DMS53 treated with DMSO at 0.1 percent for 48 hours (cell line): ENCODE measurements around the gene HDC.
A peak's percentile ranks its signal among the peaks of the same experiment; 100 is the strongest.

Source experiments
- DNase-seq: peaks from one replicate; lab custom pipeline; 2025; ENCODE audit not compliant: unreplicated experiment; lab: John Stamatoyannopoulos, UW

Gene HDC

DNA sequence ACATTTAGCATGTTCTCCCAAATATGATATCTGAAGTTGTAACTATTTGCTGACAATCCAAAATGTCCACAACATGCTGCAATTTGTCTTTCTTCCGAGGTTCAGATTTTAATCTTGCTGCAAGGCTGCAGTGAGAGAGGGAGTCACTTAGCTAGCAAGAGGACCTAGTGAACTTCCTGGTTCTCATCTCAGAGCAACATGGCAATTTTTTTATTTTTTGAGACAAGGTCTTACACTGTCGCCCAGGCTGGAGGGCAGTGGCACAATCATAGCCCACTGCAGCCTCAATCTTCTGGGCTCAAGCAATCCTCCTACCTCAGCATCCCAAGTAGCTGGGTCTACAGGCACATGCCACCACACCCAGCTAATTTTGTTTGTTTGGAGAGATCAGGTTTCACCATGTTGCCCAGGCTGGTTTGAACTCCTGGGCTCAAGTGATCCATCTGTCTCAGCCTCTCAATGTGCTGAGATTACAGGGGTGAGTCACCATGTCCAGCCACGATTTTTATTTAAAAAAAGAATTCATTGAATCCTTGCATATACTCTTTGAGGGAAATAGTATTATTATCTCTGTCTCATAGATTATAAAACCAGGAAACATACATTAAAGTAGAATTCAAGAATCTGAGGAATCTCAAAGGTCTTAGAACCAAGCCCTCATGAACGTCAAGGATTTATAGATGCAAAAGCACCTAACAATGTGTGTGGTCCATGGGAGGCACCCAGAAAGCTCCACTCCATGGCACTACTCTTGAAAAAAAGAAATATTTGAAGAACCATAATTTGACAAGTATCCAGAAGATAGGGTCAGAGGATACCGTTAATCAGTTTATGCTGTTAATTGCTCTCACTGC, 9.1 kb downstream of the HDC start:
- DNase-seq = peak; percentile 60

DNA sequence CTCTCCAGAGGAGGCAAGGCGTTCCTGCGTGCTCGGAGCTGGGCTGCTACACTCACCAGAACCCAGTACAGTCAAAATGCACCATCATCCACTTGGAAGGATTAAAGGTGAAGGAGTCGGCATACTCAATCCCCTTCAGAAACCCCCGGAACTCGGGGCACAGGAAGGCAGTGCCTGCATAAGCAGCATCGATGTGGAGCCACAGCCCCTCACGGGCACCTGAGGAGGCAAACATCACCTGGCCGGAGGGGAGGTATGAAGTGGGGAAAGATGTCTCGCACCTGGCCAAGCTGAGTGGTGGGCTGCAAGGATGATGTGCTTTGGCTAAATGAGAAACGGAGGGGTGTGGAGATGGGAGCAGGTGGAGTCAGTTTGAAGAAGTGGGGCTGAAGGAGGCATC, 13.0 kb downstream of the HDC start:
- DNase-seq = no peak

DNA sequence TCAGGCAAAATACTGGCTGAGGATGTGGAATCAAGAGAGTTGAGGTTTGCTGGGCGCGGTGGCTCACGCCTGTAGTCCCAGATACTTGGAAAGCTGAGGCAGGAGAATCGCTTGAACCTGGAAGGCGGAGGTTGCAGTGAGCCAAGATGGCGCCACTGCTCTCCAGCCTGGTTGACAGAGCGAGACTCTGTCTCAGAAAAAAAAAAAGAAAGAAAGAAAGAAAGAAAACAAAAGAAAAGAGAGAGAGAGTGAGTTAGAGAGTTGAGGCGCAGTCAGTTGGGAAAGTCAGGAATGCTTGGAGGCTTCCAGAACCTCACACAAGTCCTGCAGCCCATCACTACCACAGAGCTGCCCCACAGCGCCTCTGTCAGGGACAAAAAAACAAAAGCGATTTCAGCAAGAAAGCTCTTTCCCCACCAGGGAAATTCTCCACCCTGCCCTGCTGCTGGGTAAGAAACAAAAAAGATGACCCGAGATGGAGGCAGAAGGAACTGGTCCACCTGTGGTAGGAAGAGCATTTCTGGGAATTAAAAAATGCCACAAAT, 13.8 kb downstream of the HDC start:
- DNase-seq = no peak

DNA sequence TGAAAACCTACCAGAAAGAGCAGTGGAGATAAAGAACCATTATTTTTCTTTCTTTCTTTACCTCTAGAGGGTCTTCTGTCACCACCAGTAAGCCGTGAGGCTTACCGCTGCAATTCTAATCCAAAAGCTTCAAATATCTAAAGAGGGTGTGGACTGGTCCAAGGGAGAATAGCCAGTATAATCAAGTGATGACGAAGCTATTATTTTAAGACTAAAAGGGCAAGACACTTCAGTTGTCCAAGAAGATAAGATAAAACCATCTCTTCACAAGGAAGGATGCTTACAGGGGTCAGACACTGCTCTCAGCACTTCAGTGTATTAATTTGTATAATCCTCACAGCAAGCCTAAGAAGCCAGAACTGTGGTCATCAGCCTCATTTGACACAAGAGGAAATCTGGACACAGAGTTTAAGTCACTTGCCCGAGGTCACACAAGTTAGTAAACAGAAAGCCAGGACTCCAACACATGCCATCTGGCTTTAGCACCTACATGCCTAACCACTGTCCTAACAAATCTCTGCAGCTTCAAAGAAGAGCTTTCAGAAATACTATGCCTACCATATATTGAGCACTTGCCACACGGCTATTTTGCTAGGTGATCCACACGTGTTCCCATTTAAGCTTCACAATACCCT, 14.6 kb downstream of the HDC start:
- DNase-seq = no peak

DNA sequence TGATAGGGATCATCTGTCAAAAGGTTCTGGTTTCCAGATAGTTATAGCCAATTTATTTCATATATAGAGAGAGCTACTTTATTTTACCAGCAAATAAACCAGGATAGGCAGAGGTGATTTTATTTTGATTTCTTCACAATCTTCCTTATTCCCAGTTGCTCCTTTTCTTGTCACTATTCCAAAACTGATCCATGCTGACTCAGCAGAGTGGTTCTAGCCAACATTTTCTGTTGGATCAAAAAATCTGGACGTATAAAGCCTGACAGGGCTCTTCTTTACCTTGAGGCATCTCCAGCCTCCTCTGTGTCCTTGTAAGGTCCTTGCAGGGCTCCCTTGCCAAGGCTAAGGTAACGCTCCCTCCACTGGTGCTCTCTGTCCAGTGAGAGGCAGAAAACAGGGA, 15.8 kb downstream of the HDC start:
- no peak for DNase-seq

DNA sequence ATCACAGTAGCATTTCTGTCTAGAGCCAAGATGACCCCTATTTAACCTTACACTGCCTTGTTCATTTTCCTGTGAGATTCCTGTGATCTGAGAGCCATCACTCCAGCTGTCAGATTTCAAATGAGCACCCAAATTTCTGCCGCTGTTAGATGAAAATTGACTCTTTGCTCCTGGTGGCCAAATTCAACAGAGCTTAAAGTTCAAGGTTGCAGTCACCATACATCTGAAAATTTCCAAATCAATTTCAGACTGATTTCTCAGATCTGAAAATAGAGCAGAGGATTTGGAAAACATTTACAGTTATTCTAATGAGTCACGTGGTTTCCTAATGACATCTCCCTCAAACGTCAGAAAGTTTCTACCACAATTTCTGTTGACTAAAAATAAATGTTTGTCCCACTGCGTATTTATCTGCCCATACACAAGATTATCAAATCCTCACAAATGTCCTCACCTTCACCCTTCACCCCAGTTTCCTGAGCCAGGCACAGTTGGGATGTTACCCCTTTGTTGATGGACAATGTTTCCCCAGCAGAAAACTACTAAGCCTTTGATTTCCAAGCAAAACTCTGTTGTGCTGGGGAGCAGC, 16.4 kb downstream of the HDC start:
- no peak for DNase-seq

DNA sequence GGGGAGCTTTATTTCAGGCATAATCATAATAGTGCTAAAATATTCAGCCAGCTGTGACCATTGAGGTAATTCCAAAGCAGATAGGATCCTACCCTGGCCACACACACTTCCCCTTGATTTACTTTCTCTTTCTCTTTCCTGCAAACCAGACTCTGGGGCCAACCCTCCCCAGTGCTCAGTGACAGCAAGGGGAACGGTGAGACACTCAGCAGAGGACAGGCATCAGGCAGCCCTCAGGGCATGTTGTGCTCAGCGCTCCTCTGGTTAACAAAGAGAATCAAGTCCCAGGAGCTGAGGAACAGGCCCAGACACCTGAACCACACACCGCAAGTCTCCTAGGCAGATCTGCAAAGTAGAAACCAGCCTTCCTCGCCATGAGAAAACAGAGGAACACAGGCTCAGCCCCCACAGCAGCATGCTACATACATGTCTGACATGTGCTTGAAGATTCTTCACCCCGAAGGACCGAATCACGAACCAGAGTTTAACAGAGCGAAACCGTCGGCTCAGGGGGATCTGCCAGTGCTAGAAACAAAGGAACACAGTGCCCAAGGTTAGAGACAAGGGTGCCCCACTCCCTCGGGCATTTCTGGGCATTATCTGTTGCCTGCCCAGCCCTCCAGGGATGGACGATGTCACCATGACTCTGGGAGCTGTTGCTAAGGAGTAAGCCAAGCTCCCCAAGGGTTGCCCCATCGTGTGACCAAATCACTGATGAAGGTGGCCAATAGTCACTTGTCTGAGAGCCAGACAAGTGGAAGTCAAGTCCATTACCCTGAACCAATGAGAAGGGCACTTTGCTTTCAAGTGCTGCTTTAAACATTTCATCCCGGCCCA, 17.5 kb downstream of the HDC start:
- DNase-seq = peak; percentile 3

DNA sequence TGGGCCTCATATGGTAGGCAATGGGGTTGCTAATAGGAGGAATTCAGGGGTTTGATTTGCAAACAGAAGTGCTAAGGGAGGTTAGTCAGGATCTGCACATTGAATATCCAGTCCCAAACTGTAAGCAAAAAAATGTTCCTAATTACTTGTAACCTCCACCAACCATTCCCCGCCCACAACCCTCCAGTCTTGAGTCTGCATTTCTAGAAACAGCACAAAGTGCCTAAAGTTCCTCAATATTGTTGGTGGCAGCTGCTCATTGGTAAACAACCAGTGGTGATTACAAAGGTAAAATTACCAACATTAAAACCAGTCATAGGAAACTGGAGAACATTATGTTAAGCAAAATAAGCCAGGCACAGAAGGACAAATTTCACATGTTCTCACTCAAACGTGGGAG, 18.9 kb downstream of the HDC start:
- no peak for DNase-seq

DNA sequence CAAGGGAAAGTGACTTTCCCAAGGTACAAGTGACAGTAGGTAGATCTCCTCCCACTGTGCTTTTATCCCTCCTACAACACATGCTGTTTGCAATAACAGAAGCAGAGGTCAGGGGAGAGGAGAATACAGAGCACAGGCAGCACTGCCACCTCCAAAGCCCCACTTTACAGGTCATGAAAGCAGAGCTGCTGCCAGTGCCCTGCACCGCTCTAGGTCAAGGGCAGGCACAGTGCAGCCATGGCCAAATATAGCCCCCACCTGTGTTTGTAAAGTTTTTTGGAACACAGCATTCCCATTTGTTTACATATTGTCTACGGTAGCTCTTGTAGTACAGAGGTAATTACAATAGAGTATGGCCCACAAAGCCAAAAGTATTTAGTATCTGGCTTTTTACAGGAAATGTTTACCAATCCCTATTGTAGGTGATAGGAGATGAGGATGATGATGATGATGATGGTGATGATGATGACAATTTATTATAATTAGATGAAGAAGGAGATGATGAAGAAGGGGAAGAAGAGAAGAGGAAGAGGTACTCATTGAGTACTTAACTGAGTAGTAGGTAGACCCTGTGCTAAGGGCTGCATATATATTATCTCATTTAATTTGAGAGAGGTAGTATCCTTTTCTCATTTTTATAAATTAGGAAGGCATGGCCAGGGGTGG, 20.4 kb downstream of the HDC start:
- DNase-seq = no peak

DNA sequence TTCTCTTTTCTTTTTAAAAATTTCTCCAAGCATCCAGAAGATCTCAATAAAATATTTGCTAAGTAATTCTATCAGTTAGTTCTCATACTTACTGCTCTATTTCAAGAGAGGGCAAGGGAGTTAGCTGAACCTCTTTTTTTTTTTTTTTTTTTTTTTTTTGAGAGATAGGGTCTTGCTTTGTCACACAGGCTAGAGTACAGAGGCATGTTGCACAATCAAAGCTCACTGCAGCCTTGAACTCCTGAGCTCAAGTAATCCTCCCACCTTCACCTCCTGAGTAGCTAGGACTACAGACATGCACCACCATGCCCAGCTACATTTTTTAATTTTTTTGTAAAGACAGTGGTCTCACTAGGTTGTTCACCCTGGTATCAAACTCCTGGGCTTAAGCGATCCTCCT, 21.4 kb downstream of the HDC start:
- no peak for DNase-seq

DNA sequence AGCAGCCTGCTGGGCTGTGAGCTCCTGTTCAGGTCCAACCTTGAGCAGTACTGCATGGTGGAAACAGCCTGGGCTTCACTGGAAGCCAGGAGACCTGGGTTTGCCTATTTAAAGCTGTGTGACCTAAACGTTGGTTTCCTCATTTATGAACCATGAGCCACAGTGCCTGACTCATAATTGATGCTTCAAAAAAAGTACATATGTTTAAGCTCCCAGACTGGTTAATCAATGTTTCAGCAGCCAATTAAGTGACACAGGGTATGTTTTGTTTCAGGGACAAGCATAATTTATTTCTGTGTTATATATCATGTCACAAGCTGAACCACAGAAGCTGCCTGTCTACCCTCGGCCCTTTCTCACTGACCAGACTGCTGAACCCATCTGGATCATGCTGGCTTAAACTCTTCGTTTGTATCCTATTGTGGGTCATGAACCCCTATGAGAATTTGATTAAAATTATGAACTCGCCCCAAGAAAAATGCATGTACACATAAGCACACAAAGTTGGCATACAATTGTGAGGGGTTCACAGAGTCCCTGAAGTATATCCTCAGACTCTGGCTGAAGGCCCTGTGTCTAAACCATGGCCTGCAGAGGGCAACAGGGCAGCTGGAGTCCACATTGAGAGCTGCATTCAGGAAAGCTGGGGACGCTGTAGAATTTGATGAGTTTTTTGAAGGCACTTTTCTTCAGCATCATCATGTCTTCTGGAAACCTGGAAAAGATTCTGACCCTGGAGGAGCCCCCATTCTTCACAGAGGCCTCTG, 23.7 kb downstream of the HDC start:
- DNase-seq = no peak

DNA sequence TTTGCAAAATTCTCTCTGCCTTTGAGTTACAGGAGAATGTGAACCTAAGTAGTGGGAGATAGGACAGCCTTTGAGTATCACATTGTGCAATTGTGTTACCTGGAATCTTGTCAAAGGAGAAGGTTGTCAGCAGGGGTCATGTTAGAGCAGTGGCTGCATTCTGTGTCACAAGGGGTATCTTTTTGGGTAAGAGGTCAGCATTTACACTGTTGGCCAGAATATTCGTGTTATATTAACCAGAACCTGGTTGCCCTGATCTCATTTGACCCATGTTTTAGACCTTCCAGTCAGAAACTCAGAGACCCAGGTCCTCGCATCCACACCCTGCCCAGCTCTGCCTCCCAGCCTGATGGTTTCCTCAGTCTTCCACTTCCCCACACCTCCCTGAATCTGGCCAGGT, 27.3 kb downstream of the HDC start:
- DNase-seq = no peak

DNA sequence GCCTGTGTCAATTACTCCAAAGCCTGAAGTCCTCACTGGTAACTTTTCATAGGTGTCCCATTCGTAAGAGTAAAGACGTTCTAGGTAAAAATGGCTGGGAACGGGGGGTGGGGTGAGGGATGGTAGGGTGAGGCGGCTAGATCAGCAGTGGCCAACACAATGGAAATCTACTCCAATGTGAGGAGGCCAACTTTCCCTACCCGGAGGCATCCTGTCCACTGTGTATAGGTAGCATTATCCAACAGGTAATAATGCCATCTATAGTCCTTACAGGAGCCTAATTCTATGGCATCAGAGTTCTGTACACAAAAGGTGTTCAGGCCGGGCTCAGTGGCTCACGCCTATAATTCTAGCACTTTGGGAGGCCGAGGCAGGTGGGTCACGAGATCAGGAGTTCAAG, 29.1 kb downstream of the HDC start:
- no peak for DNase-seq

DNA sequence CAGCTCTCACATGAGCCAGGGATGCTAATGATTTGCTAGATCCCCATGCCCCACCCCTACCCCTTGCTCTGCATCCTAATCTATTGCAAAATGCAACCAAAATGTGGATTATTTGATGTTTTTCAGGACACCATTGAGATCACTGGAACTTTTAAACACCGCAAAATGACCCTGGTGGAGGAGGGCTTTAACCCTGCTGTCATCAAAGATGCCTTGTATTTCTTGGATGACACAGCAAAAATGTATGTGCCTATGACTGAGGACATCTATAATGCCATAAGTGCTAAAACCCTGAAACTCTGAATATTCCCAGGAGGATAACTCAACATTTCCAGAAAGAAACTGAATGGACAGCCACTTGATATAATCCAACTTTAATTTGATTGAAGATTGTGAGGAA, 29.7 kb downstream of the HDC start:
- no peak for DNase-seq

DNA sequence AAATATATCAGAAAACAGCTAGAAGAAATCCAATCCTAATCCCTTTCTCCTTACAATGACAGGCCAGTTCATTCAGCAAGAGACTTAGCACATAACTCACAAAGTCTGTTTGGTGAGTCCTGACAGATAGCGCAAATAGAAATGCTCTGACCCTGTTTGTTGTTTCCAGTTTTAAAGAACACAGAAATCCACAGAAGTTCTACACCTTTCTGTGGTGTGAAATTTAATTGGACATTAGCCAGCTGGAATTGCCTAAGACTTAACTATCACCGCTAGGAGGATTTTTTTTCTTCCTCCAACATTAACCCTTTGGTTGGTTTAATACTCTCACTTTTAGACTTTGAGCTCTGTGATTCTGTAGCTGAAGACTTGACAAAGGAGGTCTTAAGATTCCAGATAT, 30.8 kb downstream of the HDC start:
- no peak for DNase-seq

DNA sequence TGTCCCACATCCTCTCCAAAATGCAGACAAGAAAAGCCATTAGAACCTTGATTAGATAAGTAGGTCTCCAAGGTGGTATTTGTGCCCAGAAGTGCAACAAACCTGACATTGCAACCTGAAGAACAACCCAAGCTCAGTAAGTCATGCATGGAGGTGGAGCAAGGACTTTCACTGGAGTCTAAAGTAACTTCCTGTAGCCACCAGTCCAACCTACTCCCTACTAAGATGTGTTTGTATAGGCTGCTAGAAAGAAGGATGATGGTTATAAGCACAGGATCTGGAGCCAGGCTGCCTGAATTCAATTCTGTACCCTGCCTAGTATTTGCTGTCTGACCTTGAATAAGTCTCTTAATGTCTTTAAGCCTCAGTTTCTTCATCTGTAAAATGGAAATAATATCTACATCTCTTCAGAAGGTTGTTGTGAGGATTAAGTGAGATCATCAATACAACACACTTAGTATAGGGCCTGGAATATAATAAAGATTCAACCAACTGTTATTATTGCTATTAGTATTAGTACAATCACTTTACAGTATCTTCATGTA, 32.3 kb downstream of the HDC start:
- DNase-seq = no peak

DNA sequence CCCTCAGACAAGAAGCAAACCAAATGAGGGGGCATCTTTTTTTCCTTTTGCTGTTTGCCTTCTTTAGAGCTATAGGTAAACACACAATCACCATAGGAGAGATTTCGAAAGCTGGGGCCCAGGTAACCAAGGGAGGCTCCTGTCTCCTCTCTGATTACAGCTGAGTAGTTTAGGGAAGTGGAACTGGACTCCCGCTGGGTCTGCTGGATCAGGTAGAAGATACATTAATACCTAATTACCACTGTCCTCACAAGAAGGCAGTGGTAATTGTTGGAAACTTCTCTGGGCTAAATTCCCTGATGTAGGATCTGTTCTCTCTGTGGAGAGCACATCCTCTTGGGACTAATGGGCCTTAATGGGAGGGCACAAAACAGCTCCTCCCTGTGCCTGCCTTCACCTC, 32.7 kb downstream of the HDC start:
- DNase-seq = no peak

DNA sequence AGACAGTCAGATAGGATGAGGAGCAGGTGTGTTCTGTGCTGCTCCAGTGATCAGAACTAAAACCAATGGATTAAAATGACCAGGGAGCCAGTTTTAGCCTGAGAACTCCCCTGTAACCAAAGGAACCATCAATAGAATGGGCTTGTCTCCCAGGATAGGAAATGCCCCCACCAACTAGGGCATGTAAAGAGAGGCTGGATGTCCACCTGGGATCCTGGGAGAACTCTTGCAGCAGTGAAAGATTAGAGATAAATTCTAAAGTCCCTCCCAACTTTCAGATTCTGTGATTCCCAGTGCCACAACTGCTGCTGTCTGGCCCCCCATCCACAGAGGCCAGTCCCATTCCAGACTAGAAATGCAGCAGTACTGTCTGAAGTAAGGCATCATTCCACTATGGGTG, 33.8 kb downstream of the HDC start:
- DNase-seq = no peak

DNA sequence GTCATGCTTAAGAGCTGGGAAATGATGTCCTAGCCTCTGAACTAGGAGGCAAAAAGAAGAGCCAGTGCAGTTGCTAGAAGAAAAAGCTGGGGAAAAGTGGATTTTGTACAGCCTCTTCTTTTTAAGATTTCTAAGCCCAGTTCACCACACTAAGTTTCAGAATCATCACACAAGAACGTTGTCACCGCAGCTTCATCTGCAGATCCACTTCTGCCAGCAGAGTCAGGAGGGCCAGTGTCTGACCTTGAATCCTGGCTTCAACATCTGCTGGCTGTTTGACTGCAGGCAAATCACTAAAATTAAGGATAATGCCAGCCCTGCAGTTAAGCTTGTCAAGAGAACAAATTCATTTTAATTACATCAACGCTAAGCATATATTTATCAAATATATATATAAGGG, 36.2 kb downstream of the HDC start:
- no peak for DNase-seq

DNA sequence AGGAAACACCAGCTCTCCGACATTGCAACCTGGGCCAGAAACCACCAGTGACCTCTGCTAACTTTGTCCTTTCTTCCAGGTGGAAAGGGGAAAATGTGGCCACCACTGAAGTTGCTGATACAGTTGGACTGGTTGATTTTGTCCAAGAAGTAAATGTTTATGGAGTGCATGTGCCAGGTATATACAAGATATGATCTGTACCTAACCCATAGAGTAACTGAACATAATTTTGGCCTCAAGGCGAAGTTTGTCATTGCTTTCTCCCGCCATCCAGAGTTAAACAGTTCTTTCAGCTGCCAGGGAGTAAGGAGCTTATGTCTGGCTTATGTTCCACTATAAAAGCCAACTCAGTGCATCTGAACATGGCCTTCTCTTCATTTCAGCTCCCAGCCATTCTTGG, 36.7 kb downstream of the HDC start:
- DNase-seq = no peak
